Measurements from ENCODE around the gene CTAGE15. TPM values are rescaled to one million over a fixed set of nuclear protein-coding genes. Genes with fewer than 3 reads are reported as not detected.
"Not testable (repeated sequence)": the region's sequence is repeated elsewhere in the genome, so short reads cannot be mapped to it uniquely, and the experiment has no call there.

The CTAGE15 gene
- not detected in 2 replicates for total RNA-seq

DNA sequence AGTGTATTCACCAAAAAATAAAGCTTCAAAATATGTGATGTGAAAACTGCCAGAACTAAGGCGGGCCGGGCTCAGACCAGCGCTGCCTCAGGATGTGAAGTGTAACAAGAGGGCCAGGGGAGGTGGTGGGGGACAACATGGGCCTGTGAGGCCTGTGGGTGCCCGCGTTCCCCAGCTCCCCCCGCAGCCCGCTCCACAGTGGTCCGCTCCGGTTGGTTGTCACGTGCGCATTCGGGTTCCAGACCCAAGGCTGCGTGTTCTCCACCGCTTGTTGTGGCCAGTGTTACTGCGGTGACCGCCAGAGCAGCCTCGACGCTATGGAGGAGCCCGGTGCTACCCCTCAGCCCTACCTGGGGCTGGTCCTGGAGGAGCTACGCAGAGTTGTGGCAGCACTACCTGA lies at the start of gene CTAGE15:
Gene CTAGE15 (plus strand): TSS at position 301 of the 400 bp plus-strand sequence. CDS start 17 bp downstream, at position 318.
- not testable (repeated sequence) for DNase-seq (ENCODE audit: low read depth in 2 of 2)

DNA sequence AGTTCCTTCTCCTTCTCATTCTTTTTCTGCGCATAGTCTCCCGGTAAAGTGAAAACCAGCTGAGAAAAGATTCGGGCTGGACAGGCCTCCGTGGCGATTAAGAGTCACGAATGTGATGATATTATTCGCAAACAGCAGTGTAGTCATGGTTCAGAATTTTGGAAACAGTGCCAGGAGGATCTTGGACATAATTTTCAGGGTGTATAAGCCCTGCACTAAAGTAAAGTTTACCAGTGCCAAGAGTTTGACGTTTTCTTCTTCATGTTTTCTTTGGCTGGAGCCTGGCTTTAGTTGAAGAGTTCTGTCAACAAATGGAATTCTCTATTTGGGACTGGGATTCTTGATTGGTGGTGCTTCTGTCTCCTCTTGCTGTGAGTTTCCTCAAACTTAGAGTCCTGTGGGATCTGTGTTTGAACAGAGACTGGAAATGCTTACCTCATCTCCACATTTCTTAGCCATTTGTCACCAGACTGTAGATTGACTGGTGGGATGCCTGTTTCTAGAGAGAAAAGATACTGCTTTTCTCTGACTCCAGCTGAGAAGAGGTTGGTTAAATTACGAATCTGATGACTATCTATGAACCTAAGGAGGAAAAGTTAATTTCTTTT lies 49.2 kb upstream of the CTAGE15 start:
- not testable (repeated sequence) for DNase-seq (ENCODE audit: low read depth in 2 of 2)

DNA sequence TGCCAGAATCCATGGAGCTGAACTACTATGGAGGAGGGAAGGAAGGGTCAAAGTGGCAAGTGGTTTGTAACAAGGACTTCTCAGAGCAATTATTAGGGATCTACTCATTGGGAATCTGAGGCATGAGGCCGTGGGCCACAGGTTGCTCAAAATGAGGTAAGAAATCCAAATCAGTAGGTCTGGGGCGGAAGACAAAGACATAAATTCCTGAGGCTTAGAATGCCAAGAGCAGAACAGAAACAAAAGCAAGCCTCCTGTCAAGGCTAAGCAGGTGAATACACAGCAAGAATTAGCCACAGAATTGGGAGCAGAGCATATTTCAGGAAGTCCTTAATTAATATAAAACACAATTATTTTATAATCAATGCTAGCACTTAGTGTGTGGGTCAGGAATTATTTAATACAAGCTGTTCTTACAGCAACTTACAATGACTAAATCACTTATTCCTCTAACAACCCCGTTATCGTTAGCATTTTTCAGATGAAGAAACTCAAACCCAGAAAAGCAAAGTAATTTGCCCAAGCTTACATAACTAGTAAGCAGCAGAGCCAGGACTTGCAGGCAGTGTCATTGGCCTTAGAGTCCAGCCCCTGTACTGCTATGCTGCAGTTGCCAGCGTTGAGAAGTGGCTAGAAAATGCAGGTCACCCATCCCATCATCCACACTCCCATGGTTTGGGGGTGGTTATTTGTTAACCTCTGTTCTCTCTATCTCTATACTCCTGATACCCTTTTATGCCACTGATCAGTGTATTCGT lies 40.3 kb upstream of the CTAGE15 start:
- not testable (repeated sequence) for DNase-seq (ENCODE audit: low read depth in 2 of 2)

DNA sequence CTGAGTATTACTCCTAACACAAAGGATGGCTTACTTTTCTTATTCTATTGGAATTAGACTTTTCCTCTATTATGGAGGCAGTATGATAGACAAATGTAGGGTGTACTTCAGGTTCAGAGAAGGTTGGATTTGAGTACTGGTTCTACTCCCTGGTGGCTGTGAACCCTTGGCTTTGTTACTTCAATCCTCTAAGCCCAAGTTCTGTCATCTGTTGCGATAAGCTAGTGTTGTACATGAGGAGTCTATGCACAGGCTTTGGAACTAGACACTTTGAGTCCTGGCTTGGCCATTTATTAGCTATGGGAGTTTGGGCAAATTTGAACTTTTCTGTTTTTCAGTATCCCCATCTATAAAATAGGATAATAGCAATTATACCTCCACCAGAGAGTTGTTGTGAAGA lies 39.7 kb upstream of the CTAGE15 start:
- DNase-seq (ENCODE audit: low read depth in 2 of 2), result not testable (repeated sequence)

- not testable (repeated sequence) for DNase-seq (ENCODE audit: low read depth in 2 of 2)
Measured at GRCh38 chr7:143533213-143533839, 38.3 kb upstream of the CTAGE15 start.

DNA sequence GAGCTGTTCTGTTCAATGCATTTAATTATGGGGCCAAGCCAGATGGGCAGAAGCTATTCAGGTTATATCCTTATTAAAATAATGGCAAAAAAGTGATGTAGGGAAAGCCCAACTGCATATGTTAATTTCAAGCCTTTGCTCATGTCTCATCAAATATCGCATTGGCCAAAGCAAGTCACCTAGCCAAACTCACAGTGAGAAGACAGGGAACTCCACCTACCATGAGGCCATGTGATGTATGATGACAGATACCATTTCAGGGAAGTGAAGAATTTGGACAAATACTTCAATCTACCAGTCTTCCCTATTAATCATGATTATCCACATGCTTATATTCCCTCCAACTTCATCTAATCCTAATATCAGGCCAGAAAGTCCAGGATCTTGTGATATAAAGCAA lies 35.2 kb upstream of the CTAGE15 start:
- not testable (repeated sequence) for DNase-seq (ENCODE audit: low read depth in 2 of 2)

DNA sequence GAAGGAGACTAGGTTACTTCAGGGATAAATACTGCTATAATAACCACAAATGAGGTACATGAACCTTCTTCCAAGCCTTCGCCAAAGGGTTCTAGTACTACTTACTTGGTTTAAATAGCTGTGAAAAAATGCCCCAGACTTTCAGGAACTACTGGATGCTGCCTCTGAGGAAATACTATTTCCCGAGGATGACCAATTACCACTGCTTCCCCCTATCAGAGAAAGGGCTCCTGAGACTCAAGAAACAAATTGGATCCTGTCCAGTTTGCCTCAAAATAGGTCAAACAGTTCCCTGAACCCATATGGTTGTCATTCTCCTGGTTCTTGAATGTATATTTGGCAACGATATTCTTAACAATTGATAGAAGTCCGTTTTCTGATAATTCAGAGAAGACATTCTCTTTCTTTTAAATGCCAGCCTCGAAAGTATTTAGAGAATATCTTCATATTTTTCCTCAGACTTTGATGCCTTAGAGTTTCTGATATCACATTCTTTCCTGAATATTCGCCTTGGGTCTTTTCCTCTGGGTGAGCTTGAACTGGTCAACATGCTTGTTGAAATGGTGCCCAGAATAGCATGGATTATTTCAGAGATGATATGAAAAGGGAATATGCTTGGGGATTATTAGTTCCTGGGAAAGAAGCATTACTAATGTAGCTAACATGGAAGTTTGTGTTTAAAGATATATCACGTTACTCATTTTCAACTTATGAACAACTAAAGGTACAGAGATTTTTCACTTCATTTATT lies 28.1 kb upstream of the CTAGE15 start:
- not testable (repeated sequence) for DNase-seq (ENCODE audit: low read depth in 2 of 2)

- DNase-seq (ENCODE audit: low read depth in 2 of 2), result not testable (repeated sequence)
Measured at GRCh38 chr7:143555968-143556367, 15.6 kb upstream of the CTAGE15 start.

GRCh38 chr7:143563306-143563705 lies 8.3 kb upstream of the CTAGE15 start:
- not testable (repeated sequence) for DNase-seq (ENCODE audit: low read depth in 2 of 2)

DNA sequence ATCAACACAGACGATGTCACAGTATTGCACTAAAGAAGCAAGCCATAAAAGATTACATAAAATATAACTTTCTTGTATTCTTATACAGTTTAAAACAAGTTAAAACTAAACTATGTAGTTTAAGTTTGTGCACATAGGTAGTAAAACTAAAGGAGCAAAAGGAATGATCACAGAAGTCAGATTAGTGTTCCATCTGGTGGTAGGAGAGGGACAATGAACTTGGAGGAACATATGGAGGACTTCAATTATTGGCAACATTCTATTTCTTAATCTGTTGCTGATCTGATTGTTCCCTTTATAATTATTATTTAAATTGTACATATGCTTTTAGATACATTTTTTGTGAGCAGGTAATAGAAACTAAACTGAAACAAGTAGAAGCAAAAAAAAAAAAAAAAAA lies 5.6 kb upstream of the CTAGE15 start:
- not testable (repeated sequence) for DNase-seq (ENCODE audit: low read depth in 2 of 2)

DNA sequence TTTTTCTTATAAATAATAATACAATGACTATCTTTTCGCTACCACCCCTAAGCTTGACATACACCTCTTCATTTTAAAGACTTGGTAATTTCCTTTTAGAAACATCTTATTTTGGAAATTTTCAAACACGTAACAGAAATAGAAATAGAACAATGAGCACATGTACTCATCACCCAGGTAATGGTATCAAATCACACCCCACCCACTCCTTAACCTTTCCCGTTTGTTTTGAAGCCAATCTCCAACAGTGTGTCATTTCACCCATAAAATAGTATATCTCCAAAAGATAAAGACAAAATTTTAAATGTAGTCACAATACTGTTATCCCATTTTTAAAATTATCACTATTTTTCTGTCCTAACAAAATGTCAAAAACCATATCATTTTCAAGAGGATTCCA lies 16.6 kb downstream of the CTAGE15 start:
- not testable (repeated sequence) for DNase-seq (ENCODE audit: low read depth in 2 of 2)

DNA sequence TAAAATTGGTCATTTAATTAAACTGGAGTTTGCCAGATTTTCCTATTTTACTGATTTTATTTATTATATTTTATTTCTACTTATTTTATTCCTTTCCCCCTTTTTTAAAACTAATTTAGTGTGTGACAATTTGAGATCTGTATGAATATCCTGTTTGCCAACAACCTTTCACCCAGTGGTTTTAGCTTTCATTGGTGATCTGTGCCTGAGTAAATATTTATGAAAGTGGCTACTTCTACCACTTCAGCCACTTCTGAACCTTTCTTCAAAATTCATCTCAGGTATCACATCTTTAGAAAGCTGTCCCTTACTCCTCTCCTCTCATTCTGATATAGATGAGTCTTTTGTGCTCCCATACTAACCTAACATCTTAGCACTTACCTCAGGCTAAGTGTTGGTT lies 18.3 kb downstream of the CTAGE15 start:
- not testable (repeated sequence) for DNase-seq (ENCODE audit: low read depth in 2 of 2)

DNA sequence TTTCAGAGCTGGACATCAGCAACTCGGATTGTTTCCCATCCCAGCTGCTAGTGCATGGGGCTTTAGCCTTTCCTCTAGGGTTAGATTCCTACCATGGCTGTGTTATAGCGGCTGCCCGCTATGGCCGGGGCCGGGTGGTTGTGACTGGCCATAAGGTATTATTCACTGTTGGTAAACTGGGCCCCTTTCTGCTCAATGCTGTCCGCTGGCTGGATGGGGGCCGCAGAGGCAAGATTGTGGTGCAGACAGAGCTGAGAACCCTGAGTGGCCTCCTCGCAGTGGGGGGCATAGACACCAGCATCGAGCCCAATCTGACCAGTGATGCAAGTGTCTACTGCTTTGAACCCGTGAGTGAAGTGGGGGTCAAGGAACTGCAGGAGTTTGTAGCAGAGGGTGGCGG lies 26.5 kb downstream of the CTAGE15 start:
- not testable (repeated sequence) for DNase-seq (ENCODE audit: low read depth in 2 of 2)

GRCh38 chr7:143603549-143603948 lies 31.9 kb downstream of the CTAGE15 start:
- not testable (repeated sequence) for DNase-seq (ENCODE audit: low read depth in 2 of 2)

DNA sequence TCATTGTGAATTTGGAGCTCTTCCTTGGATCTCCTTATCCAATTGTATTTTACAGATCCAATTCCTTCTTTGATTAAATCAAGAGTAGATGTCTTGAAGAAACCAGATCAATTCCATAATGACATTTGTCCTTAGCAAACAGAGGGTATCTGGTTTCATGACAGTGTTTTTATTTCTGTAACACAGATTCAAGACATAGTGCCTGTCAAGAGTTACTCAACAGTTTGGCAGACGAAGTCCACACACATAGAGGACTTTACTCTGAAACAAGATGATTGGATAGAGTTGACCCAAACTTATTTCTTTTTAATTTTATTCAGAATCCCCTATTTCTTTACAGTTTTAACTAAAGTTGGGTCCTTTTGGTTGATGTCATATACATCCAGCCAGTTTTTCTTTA lies 34.5 kb downstream of the CTAGE15 start:
- DNase-seq (ENCODE audit: low read depth in 2 of 2), result not testable (repeated sequence)

DNA sequence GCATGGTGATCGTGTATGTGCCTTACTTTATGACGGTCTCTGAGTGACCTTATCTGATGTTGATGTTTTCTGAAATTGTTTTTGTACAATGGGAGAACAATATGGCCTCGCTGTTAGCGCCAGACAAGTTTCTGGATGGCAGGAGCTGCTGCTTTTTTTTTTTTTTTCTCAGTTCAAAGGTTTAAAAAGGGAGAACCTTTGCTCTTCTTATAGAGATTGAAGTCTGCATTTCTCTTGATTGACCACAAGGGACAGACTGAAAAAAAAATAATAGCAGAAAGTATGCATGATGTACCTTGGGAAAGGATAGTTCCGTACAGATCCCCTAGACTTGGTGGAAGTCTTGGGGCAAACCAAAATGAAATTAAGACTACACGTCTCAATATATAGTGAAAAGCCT lies 43.9 kb downstream of the CTAGE15 start:
- not testable (repeated sequence) for DNase-seq (ENCODE audit: low read depth in 2 of 2)

DNA sequence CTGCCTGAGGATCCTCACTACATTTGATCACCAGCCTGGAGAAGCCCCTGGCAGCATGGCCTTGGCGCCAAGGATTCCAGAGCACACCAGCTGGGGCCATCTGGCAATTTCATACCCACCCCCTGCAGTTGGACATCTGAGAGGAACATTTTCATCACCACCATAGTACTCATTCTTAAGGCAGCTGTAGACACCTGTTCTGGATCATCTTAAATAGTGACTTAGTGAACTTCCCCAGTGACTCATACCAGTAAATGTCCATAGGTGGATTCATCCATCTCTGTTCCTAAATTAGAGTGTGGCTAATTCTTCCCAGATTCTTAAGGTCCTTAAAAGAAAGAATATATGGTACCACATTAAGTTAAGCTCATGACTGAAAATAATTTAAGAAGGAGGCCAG lies 45.6 kb downstream of the CTAGE15 start:
- DNase-seq (ENCODE audit: low read depth in 2 of 2), result not testable (repeated sequence)

DNA sequence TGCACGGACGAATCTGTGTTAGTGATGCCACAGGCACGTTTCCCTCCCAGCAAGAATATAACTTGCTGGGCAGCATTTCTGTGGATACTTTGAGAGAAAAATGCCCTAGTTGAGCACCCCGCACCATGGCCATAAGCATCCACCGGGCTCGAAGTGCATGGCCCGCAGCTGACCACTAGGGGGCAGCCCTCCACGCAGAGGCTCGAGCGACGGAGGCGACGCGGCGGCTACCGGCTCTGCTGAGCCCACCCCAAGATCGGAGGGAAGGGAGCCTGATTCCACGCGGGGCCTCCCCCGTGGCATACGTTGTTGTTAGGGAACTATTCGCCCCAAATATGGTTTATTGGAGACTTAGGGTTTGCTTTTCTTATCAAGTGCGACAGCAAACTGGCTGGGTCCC lies 48.5 kb downstream of the CTAGE15 start:
- not testable (repeated sequence) for DNase-seq (ENCODE audit: low read depth in 2 of 2)

DNA sequence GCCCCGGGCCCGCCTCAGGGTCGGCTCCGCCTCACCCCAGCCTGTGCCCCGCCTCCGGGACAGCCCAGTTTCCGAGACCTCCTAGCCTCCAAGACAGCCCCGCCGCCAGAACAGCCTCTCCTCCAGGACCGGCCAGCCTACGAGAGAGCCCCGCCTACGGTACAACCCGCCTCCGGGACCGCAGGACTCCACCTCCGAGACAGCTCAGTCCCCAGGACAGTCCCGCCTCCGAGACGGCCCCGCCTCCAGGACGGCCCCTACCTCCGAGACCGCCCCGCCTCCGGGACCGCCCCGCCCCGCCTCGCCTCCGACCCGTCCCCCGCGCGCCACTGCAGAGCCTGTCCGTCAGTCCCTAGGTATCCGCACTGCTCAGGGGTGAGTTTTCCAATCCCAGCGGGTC lies 49.0 kb downstream of the CTAGE15 start, which contains the start of gene TCAF2:
Gene TCAF2 (plus strand): TSS at position 329 of the 400 bp plus-strand sequence.
- not testable (repeated sequence) for DNase-seq (ENCODE audit: low read depth in 2 of 2)

- not testable (repeated sequence) for DNase-seq (ENCODE audit: low read depth in 2 of 2)
Measured at GRCh38 chr7:143621175-143621574, 49.6 kb downstream of the CTAGE15 start.

DNA sequence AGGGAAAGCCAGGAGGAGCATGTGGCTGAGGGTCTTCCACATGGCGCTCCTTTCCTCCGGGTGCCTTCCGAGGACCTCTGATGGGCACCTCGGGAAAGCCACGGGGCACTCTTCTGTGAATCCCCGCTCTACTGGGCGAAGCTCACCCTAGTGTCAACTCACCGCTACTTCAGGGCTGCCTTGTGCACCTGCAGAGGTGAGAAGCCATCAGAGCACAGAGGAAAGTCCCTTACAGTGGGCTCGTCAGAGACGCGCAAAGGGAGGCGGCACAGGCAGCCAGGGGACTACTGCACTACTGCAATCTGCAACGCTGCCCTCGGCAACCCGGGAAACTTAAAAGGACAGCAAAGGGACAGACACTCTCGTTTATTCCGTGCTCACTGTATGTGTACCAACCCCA lies 50.5 kb downstream of the CTAGE15 start:
- not testable (repeated sequence) for DNase-seq (ENCODE audit: low read depth in 2 of 2)

Measured in lung microvascular endothelial cell (primary cell).